HepG2 (cell line): ENCODE data around the gene SND1. TPM values are rescaled to one million over a fixed set of nuclear protein-coding genes. Genes with fewer than 3 reads are reported as not detected.

Experiments
- BRCA1 ChIP-seq: sonication (generic); formaldehyde crosslinking; IDR thresholded peaks from 2 replicates; pipeline ENCODE4 v1.4.0; 2020; ENCODE audit warnings: missing genetic modification reagents
- HES4 ChIP-seq: sonication (generic); formaldehyde crosslinking; IDR thresholded peaks from 2 replicates; pipeline ENCODE4 v1.9.0; 2021; ENCODE audit warnings: mild to moderate bottlenecking, missing genetic modification reagents, borderline replicate concordance
- PHF5A ChIP-seq: IDR thresholded peaks from one replicate; pipeline ENCODE4 v1.6.1; 2018; ENCODE audit warnings: low read depth, missing genetic modification reagents; ENCODE audit not compliant: unreplicated experiment
- REPIN1 ChIP-seq: sonication (generic); formaldehyde crosslinking; IDR thresholded peaks from 2 replicates; pipeline ENCODE4 v1.8.0; 2022; ENCODE audit warnings: missing genetic modification reagents, low read depth, mild to moderate bottlenecking, borderline replicate concordance
- SMAD1 ChIP-seq: sonication (generic); formaldehyde crosslinking; IDR thresholded peaks from 2 replicates; pipeline ENCODE4 v1.4.0; 2020; ENCODE audit warnings: missing genetic modification reagents, low read depth, mild to moderate bottlenecking, borderline replicate concordance
- SMAD9 ChIP-seq: sonication (generic); formaldehyde crosslinking; IDR thresholded peaks from 2 replicates; pipeline ENCODE4 v1.5.1; 2020; ENCODE audit warnings: mild to moderate bottlenecking, missing genetic modification reagents
- SNAPC2 ChIP-seq: sonication (generic); formaldehyde crosslinking; IDR thresholded peaks from 2 replicates; pipeline ENCODE4 v1.8.1; 2022; ENCODE audit warnings: mild to moderate bottlenecking, missing genetic modification reagents
- TEAD3 ChIP-seq: optimal IDR thresholded peaks from 2 replicates; pipeline ENCODE3; 2016; ENCODE audit warnings: borderline replicate concordance
- TMF1 ChIP-seq: sonication (generic); formaldehyde crosslinking; IDR thresholded peaks from 2 replicates; pipeline ENCODE4 v1.8.1; 2022; ENCODE audit warnings: low read depth, missing genetic modification reagents
- ZBTB20 ChIP-seq: sonication (generic); formaldehyde crosslinking; IDR thresholded peaks from 2 replicates; pipeline ENCODE4 v1.8.1; 2023; ENCODE audit warnings: missing genetic modification reagents, low read depth, mild to moderate bottlenecking, borderline replicate concordance
- ZNF354B ChIP-seq: sonication (generic); formaldehyde crosslinking; IDR thresholded peaks from 2 replicates; pipeline ENCODE4 v1.8.0; 2022; ENCODE audit warnings: mild to moderate bottlenecking, missing genetic modification reagents
- ZNF430 ChIP-seq: sonication (generic); formaldehyde crosslinking; IDR thresholded peaks from 2 replicates; pipeline ENCODE4 v1.9.0; 2021; ENCODE audit warnings: mild to moderate bottlenecking, missing genetic modification reagents
- ZNF567 ChIP-seq: sonication (generic); formaldehyde crosslinking; IDR thresholded peaks from 2 replicates; pipeline ENCODE4 v1.8.1; 2023; ENCODE audit warnings: mild to moderate bottlenecking, missing genetic modification reagents, borderline replicate concordance
- ZNF775 ChIP-seq: sonication (generic); formaldehyde crosslinking; IDR thresholded peaks from 2 replicates; pipeline ENCODE4 v1.4.0; 2020; ENCODE audit warnings: missing genetic modification reagents, mild to moderate bottlenecking, moderate library complexity, borderline replicate concordance
- polyA plus RNA-seq, 8 experiments: library from polyadenylated mRNA; depleted of rRNA in 3 of 8; stranded (reverse) in 7 of 8; unstranded in 1 of 8; fragments of >200 nt; fragmentation: Illumina TruSeq in 4 of 8; extraction: Trizol in 4 of 8; gene quantifications; 2 replicates each; pipeline versions ENCODE4 v1.2.1 to v1.2.3, GENCODE V29; 2011 to 2016; ENCODE audit warnings: low read depth in 4 of 8, missing spikeins in 1 of 8, mixed read lengths in 1 of 8; ENCODE audit not compliant: insufficient read depth in 1 of 8
- total RNA-seq, 5 experiments: library from RNA; depleted of rRNA; stranded (reverse); fragments of >200 nt; fragmentation: Illumina TruSeq; extraction: Trizol; gene quantifications; 2 replicates each; pipeline ENCODE4 v1.2.3, GENCODE V29; 2016; ENCODE audit warnings: low read depth in 1 of 5
- TF ChIP-seq, protein P1 (sequence below): sonication (generic); formaldehyde crosslinking; IDR thresholded peaks from 2 replicates; pipeline ENCODE4 v1.4.0; 2020; ENCODE audit warnings: missing genetic modification reagents
- TF ChIP-seq, protein P2 (sequence below): sonication (generic); formaldehyde crosslinking; IDR thresholded peaks from 2 replicates; pipeline ENCODE4 v1.4.0; 2020; ENCODE audit warnings: missing genetic modification reagents
- TF ChIP-seq, protein P3 (sequence below): sonication (generic); formaldehyde crosslinking; IDR thresholded peaks from 2 replicates; pipeline ENCODE4 v1.4.0; 2020; ENCODE audit warnings: mild to moderate bottlenecking, low read depth, missing genetic modification reagents
- TF ChIP-seq, protein P4 (sequence below): sonication (generic); formaldehyde crosslinking; IDR thresholded peaks from 2 replicates; pipeline ENCODE4 v1.4.0; 2020; ENCODE audit warnings: mild to moderate bottlenecking, missing genetic modification reagents

The SND1 gene
- total and polyA plus RNA-seq, 2 of the 13 experiments (the other 11 are each of a cell fraction or from before 2014, with no cell fraction given), result 110 to 182 TPM

DNA sequence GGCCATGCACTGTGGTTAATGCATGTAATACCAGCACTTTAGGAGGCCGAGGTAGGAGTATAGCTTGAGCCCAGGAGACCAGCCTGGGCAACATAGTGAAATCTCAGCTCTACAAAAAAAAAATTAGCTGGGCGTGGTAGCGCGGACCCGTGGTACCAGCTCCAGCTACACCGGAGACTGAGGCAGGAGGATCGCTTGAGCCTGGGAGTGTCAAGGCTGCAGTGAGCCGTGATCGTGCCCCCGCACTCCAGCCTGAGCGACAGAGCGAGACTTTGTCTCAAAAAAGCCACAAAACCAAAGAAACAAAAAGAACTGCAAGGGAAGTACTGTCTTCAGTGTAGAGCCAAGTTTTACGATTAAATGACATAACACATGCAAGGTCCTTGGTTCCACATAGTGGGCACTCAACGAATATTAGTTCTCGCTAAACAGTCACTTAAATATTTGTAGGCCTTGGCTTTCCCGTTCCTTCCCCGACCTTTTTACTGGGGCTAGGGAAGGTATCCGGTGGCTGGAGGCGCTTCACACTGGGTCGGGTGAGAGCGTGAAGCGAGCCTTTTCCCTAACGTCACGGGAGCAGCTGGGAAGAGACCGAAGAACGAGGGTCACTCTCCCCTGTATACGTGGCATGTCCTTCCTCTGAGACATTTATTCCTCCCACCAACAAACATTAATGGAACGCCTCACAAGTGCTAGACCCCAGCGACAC lies 993 bp upstream of the SND1 start (continued):
- TF ChIP-seq, protein P1, sequence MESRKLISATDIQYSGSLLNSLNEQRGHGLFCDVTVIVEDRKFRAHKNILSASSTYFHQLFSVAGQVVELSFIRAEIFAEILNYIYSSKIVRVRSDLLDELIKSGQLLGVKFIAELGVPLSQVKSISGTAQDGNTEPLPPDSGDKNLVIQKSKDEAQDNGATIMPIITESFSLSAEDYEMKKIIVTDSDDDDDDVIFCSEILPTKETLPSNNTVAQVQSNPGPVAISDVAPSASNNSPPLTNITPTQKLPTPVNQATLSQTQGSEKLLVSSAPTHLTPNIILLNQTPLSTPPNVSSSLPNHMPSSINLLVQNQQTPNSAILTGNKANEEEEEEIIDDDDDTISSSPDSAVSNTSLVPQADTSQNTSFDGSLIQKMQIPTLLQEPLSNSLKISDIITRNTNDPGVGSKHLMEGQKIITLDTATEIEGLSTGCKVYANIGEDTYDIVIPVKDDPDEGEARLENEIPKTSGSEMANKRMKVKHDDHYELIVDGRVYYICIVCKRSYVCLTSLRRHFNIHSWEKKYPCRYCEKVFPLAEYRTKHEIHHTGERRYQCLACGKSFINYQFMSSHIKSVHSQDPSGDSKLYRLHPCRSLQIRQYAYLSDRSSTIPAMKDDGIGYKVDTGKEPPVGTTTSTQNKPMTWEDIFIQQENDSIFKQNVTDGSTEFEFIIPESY (CRISPR knock-in tag), result 0 out of 2 replicates have a peak, but pooled peaks have one; percentile 4
- TF ChIP-seq, protein P2, sequence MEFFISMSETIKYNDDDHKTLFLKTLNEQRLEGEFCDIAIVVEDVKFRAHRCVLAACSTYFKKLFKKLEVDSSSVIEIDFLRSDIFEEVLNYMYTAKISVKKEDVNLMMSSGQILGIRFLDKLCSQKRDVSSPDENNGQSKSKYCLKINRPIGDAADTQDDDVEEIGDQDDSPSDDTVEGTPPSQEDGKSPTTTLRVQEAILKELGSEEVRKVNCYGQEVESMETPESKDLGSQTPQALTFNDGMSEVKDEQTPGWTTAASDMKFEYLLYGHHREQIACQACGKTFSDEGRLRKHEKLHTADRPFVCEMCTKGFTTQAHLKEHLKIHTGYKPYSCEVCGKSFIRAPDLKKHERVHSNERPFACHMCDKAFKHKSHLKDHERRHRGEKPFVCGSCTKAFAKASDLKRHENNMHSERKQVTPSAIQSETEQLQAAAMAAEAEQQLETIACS (CRISPR knock-in tag), result no peak
- TF ChIP-seq ZBTB20 (CRISPR knock-in tag) (peak; percentile 0; the same call in 1 of the 2 replicates), ZNF354B (0 out of 2 replicates have a peak, but pooled peaks have one; percentile 53), SMAD9 (CRISPR knock-in tag) (no peak), TEAD3 (CRISPR knock-in tag) (peak; percentile 12), SNAPC2 (CRISPR knock-in tag) (0 out of 2 replicates have a peak, but pooled peaks have one; percentile 34), HES4 (0 out of 2 replicates have a peak, but pooled peaks have one; percentile 63), PHF5A (no peak), ZNF567 (CRISPR knock-in tag) (no peak), BRCA1 (CRISPR knock-in tag) (no peak), ZNF430 (CRISPR knock-in tag) (0 out of 2 replicates have a peak, but pooled peaks have one; percentile 35), TMF1 (CRISPR knock-in tag) (0 out of 2 replicates have a peak, but pooled peaks have one; percentile 44), ZNF775 (CRISPR knock-in tag) (peak; percentile 54; the same call in 1 of the 2 replicates), SMAD1 (CRISPR knock-in tag) (peak; percentile 37; the same call in 1 of the 2 replicates), REPIN1 (CRISPR knock-in tag) (no peak)
- TF ChIP-seq, protein P3, sequence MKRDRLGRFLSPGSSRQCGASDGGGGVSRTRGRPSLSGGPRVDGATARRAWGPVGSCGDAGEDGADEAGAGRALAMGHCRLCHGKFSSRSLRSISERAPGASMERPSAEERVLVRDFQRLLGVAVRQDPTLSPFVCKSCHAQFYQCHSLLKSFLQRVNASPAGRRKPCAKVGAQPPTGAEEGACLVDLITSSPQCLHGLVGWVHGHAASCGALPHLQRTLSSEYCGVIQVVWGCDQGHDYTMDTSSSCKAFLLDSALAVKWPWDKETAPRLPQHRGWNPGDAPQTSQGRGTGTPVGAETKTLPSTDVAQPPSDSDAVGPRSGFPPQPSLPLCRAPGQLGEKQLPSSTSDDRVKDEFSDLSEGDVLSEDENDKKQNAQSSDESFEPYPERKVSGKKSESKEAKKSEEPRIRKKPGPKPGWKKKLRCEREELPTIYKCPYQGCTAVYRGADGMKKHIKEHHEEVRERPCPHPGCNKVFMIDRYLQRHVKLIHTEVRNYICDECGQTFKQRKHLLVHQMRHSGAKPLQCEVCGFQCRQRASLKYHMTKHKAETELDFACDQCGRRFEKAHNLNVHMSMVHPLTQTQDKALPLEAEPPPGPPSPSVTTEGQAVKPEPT, result 0 out of 2 replicates have a peak, but pooled peaks have one; percentile 5
- TF ChIP-seq, protein P4, sequence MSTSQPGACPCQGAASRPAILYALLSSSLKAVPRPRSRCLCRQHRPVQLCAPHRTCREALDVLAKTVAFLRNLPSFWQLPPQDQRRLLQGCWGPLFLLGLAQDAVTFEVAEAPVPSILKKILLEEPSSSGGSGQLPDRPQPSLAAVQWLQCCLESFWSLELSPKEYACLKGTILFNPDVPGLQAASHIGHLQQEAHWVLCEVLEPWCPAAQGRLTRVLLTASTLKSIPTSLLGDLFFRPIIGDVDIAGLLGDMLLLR (CRISPR knock-in tag), result 0 out of 2 replicates have a peak, but pooled peaks have one; percentile 35
